Measurements from ENCODE around the gene UNC5CL. TPM values are rescaled to one million over a fixed set of nuclear protein-coding genes. Genes with fewer than 3 reads are reported as not detected.

The UNC5CL gene
- total RNA-seq, 1 experiment from 2014 or later = 2.2 TPM

GRCh38 chr6:40989204-40990169 lies 49.5 kb downstream of the UNC5CL start:
- Histone ChIP-seq H3K4me1 (ENCODE audit: control insufficient read depth in 1 of 2, insufficient read depth in 2 of 2, low read length in 2 of 2) (peaks cover 0 to 6% of the 10 kb centered on the region in 2 experiments; a peak in 1 of 4 replicates), H3K36me3 (ENCODE audit: control insufficient read depth in 1 of 2, insufficient read depth in 2 of 2, low read length in 2 of 2) (no peaks in the 10 kb centered on the region), H4K20me1 (ENCODE audit: insufficient read depth) (no peaks in the 10 kb centered on the region), H3K79me2 (ENCODE audit: insufficient read depth, low read length) (no peaks in the 10 kb centered on the region), H3K9ac (ENCODE audit: low read length) (no peak overlapping the region), H3K27me3 (ENCODE audit: insufficient read depth, low read length) (peaks cover 11% of the 10 kb centered on the region; the same call in 1 of the 2 replicates), H3K9me3 (ENCODE audit: control insufficient read depth in 1 of 2, insufficient read depth in 1 of 2, low read depth in 1 of 2, low read length in 2 of 2) (no peaks in the 10 kb centered on the region), H3K4me3 (replicated peaks in 1 of 2; ENCODE audit: low read depth in 1 of 2, low read length in 2 of 2) (no peak overlapping the region), H2AFZ (ENCODE audit: low read depth, low read length, poor library complexity, severe bottlenecking) (no peak overlapping the region), H3K4me2 (ENCODE audit: low read length) (no peak overlapping the region), H3K9me2 (ENCODE audit: insufficient read depth) (no peaks in the 10 kb centered on the region), H3K27ac (ENCODE audit: low read depth, low read length) (no peak overlapping the region)
- CTCF ChIA-PET = interaction anchor here (1.2 kb wide), 1 partner anchor 10 kb away, joined by 4 read pairs; no protein-coding TSS in a partner anchor
- RAD21 ChIA-PET (ENCODE audit: low non-redundant PET in 1 of 2, low total read pairs in 2 of 2, uncharacterized antibody in 2 of 2, unreplicated experiment in 2 of 2) = no interaction called here
- intact Hi-C loops (cut with micrococcal nuclease) = no loop called here
- no TSS peak for BruUV-seq (replicated peaks)
- TF ChIP-seq CTCF (IDR thresholded peaks at IDR 0.05 in 2 of 3, conservative IDR thresholded peaks at IDR 0.05 in 1 of 3; ENCODE audit: borderline replicate concordance in 1 of 3, insufficient read depth in 1 of 3, low read depth in 2 of 3, low read length in 2 of 3) (no peak), SIN3A (IDR thresholded peaks at IDR 0.05; ENCODE audit: low read depth) (no peak), TCF7L2 (IDR thresholded peaks at IDR 0.05; ENCODE audit: borderline replicate concordance, extremely low read depth, insufficient read depth, insufficient read length) (no peak), ZNF274 (IDR thresholded peaks at IDR 0.05; ENCODE audit: low read depth, low read length) (no peak), REST (IDR thresholded peaks at IDR 0.05; ENCODE audit: low read depth) (no peak), ELF1 (IDR thresholded peaks at IDR 0.05; ENCODE audit: borderline replicate concordance, low read depth) (no peak), EZH2 (IDR thresholded peaks at IDR 0.05) (no peak), JUND (IDR thresholded peaks at IDR 0.05) (no peak), ZFX (IDR thresholded peaks at IDR 0.05) (no peak), YY1 (IDR thresholded peaks at IDR 0.05; ENCODE audit: extremely low read depth, insufficient replicate concordance, low read depth, low read length) (no peak), ATF3 (IDR thresholded peaks at IDR 0.05) (no peak), SP1 (IDR thresholded peaks at IDR 0.05; ENCODE audit: low read depth) (no peak)
- DNase-seq (ENCODE audit: low read depth, low spot score) = no peak
- ATAC-seq = no peak
- POLR2A ChIA-PET = no interaction called here
